GM21786 (cell line): ENCODE measurements around the gene SPN.
"Not testable (repeated sequence)": the region's sequence is repeated elsewhere in the genome, so short reads cannot be mapped to it uniquely, and the experiment has no call there.

ENCODE experiments used
- ATAC-seq: cut with Tn5 transposase; IDR thresholded peaks from one replicate; pipeline ENCODE4 v1.9.1; 2021; ENCODE audit not compliant: unreplicated experiment

Gene SPN

DNA sequence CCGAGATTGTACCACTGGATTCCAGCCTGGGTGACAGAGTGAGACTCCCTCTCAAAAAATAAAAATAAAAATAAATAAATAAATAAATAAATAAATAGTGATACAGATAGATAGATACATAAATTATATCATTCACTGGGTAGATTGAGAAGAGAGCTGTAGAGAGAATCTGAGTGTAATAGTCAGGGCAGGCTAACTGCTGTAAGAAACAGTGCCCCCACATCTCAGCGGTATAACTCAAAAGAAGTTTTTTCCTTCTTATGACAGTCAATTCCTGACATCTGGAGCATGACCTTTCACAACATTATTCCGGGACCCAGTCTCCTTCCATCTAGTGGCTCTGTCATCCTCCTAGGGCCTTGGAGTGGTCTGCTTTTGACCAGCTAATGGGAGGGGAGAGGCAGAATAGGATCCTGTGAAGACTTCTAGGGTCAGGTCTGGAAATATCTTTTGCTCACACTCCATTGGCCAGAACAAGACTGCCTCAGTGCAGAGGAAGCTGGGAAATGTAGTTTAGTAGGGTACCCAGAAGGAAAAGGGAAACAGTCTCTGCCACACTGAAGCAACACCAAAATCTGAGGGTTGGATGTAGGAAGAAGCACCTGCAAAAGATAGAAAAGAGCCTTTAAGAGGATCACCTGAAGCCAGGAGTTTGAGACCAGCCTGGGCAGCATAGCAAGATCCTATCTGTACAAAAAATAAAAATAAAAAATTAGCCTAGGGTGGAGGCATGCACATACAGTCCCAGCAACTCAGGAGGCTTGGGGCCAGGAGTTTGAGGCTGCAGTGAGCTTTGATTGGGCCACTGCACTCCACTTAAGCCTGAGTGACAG is 13.0 kb downstream of the SPN start:
- ATAC-seq, result no peak

GRCh38 chr16:29676989-29677785 is 14.1 kb downstream of the SPN start:
- no peak for ATAC-seq

DNA sequence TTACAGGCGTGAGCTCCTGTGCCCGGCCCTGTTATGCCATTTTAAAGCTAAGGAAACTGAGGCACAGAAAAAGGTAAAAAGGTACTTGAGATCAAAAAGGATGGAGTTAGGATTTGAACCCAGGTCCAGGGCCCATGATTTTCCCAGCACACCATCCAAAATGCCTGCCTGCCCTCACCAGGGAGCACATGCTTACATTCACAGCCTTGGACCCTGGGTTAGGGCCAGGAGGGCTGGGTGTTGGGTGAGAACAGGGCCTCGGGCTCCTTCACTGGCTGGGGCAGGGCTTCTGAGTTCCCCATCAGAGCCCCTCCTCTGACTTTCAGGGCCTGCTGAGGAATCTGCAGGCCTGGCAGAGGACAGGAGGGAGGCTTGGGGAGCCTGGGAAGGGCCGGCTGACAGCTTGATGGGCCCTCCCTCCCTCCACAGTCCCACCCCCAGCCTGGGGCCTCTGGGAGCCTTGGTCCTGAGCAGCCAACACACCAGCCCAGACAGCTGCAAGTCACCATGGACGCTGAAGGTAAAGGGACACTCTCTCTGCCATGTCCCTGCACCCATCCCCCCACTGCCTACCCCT is 15.7 kb downstream of the SPN start, which contains the start of gene QPRT:
TSS of gene QPRT (plus strand) at position 490 of the 577 bp plus-strand sequence. CDS start at position 508, 18 bp downstream.
- no peak for ATAC-seq

GRCh38 chr16:29680180-29680598 is 17.1 kb downstream of the SPN start:
- no peak for ATAC-seq

DNA sequence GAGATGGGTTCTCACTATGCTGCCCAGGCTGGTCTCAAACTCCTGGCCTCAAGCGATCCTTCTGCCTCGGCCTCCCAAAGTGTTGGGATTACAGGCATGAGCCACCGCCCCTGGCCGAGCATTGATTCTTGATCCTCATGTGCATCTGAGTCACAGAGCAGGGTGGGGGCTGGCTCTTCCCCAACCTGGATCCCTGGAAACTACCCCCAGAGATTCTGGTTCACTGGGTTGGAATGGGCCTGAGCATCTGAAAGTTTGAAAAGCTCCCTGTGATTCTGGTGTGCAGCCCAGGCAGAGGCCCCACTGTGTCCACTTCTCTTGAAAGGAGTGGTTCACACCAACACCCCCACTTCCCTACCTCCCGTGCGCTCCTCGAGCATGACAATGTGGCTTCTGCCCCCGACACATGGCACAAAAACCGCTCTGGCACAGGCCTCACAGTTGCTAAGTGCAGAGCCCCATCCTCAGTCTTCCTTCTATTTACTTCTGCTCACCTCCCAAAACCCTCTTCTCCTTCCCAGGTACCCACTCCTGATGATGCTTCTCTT is 20.6 kb downstream of the SPN start:
- no peak for ATAC-seq

DNA sequence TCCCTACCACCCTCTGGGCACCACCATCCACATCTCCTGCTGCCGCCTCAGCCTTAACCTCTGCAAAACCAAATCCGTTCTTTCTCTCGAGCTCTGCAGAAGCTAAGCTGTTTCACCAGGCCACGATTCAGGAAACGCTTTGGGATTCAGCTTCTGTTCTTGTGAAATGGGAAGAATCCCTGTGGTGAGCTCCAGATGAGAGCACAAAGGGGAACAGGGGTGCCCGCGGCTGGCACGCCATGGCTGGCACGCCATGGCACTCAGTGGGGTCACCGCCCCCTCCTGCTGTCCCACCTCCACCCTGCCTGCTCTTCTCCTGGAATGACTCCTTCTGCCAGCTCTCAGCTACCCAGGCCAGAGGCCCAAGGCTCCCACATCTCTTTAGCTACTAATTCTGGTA is 21.6 kb downstream of the SPN start:
- no peak for ATAC-seq

GRCh38 chr16:29686740-29687332 is 23.8 kb downstream of the SPN start:
- no peak for ATAC-seq

DNA sequence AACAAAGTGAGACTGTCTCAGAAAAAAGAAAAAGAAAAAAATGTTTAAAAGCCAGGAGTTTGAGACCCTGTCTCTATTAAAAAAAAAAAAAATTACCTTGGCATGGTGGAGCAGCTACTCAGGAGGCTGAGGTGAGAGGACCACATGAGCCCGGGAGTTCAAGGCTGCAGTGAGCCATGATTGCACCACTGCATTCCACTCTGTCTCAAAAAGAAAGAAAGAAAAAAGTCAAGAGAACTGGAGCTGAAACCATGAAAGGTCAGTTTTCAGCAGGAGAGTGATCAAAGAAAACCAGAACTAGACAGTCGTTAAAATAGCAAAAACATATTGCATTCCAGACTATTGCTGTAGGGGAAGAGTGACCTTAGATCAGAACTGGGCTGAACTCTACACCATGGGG is 24.7 kb downstream of the SPN start:
- ATAC-seq, result no peak

- ATAC-seq, result no peak
These were observed 25.1 kb downstream of the SPN start for GRCh38 chr16:29688172-29688571.

GRCh38 chr16:29689490-29690351 is 26.7 kb downstream of the SPN start:
- ATAC-seq, result not testable (repeated sequence)

DNA sequence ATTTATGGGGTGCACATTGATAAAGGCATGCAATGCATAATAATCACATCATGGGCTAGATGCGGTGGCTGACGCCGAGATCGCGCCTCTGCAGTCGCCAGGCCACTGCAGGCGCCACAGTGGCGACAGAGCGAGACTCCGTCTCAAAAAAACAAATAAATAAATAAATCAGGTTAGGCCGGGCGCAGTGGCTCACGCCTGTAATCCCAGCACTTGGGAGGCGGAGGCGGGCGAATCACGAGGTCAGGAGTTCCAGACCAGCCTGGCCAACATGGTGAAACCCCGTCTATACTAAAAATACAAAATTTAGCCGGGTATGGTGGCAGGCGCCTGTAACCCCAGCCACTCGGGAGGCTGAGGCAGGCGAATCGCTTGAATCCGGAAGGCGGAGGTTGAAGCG is 29.6 kb downstream of the SPN start:
- ATAC-seq, result not testable (repeated sequence)

DNA sequence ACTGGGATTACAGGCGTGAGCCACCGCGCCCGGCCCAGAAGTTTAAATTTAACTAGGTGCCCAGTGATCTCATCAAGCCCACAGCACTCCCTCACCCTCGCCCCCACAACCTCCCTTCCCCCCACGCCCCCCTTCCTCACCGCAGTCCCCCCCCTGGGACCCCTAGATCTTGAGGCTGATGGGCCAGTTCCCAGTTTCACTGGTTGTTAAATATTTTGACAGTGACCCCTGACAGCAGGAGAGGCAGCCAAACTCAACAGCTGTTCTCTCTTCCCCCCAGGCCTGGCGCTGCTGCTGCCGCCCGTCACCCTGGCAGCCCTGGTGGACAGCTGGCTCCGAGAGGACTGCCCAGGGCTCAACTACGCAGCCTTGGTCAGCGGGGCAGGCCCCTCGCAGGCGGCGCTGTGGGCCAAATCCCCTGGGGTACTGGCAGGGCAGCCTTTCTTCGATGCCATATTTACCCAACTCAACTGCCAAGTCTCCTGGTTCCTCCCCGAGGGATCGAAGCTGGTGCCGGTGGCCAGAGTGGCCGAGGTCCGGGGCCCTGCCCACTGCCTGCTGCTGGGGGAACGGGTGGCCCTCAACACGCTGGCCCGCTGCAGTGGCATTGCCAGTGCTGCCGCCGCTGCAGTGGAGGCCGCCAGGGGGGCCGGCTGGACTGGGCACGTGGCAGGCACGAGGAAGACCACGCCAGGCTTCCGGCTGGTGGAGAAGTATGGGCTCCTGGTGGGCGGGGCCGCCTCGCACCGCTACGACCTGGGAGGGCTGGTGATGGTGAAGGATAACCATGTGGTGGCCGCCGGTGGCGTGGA is 31.5 kb downstream of the SPN start:
- ATAC-seq, result no peak

GRCh38 chr16:29695675-29696074 is 32.6 kb downstream of the SPN start:
- not testable (repeated sequence) for ATAC-seq

- no peak for ATAC-seq
These were observed 33.9 kb downstream of the SPN start for GRCh38 chr16:29696881-29697331.

DNA sequence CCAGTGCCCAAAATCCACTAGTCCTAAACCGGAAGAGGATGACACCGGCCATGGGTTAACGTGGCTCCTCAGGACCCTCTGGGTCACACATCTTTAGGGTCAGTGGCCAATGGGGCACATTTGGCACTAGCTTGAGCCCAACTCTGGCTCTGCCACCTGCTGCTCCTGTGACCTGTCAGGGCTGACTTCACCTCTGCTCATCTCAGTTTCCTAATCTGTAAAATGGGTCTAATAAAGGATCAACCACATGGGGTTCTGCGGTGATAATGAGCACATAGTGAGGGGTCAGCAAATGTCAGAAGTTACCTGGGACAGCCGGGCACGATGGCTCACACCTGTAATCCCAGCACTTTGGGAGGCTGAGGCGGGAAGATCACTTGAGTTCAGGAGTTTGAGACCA is 34.3 kb downstream of the SPN start:
- no peak for ATAC-seq

DNA sequence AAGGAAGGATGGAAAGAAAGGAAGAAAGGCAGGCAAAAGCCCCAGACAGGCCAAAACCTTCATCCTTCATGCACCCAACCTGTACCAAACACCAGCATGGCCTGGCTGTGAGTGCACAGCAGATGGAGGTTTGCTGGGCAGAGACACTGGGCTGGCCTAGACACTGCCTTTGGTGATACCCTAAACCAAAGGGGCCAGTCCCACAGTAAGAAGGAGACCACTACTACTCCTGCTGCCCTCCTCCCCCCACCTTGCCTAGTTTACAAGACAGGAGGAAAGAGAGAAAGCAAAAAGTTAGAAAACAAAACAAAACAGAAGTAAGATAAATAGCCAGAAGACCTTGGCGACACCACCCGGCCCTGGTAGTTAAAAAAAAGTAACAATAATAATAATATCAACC is 35.0 kb downstream of the SPN start:
- no peak for ATAC-seq

DNA sequence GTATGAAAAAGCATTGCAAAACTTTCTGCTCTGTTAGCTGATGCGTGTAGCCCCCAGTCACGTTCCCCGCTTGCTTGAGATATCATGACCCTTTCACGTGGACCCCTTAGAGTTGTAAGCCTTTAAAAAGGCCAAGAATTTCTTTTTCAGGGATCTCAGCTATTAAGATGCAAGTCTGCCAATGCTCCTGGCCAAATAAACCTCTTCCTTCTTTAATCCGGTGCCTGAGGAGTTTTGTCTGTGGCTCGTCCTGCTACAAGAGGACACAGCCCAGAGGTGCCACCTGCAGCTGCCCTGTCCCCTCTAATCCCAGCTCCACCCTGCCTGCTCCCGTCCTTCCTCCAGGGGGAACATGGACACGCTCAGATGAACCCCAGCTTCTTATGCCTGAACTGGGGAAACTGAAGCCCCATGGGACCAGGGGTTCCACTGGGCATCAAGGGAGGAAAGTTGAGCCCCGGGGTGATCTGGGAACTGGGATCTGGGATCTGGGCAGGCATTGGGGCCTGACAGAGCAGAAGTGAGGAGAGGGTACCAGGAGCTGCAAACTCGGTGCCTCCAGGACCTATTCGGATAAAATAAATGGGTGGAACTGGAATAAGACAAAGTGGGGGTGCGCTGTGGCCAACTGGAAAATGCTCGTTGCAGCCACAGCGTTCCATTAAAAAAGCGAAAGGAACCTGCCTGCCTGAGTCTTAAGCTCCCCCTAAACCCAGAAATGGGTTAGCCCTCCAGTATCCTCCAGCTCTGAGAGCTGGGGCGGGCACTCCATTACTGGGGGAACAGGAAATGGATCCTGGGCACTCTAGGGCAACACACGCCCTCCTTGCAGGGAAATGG is 35.7 kb downstream of the SPN start:
- ATAC-seq, result no peak
